Breast epithelium (tissue), 4 donors: ENCODE measurements around the gene POTEJ. TPM values are rescaled to one million over a fixed set of nuclear protein-coding genes. Genes with fewer than 3 reads are reported as not detected.
"Not testable (repeated sequence)": the region's sequence is repeated elsewhere in the genome, so short reads cannot be mapped to it uniquely, and the experiment has no call there.

Experiments used
- DNase-seq, 2 donors: peaks; one replicate each; pipeline ENCODE4 v3.0.0-alpha.2; 2019; ENCODE audit warnings: low spot score in 2 of 2
- H3K27ac ChIP-seq, 2 donors: fragments of 200-600 bp; sonication (generic) in 1 of 2; one replicate each; pipeline ENCODE4 v1.5.1; 2016 to 2019; ENCODE audit warnings: mild to moderate bottlenecking in 1 of 2
- H3K27me3 ChIP-seq, 2 donors: fragments of 200-600 bp; sonication (generic) in 1 of 2; one replicate each; pipeline versions ENCODE4 v1.5.1 to v1.6.0; 2017 to 2019; ENCODE audit warnings: control low read depth in 1 of 2, mild to moderate bottlenecking in 1 of 2
- H3K36me3 ChIP-seq: fragments of 200-600 bp; one replicate; pipeline ENCODE4 v1.5.1; 2019
- H3K4me1 ChIP-seq, 2 donors: fragments of 200-600 bp; sonication (generic); one replicate each; pipeline ENCODE4 v1.5.1; 2016 to 2019; ENCODE audit warnings: control low read depth in 1 of 2
- H3K4me3 ChIP-seq, 3 donors: fragments of 200-600 bp; sonication (generic); 1 replicate in 2 of 3; 2 replicates in 1 of 3; pipeline ENCODE4 v1.5.1; 2016 to 2019; ENCODE audit warnings: mild to moderate bottlenecking in 3 of 3, moderate library complexity in 2 of 3
- H3K9me3 ChIP-seq, 2 donors: fragments of 200-600 bp; sonication (generic) in 1 of 2; one replicate each; pipeline ENCODE4 v1.5.1; 2016 to 2019; ENCODE audit warnings: control low read depth in 1 of 2
- intact Hi-C: fragments of 100-400 bp; cut with DNase I; formaldehyde crosslinking; loops from one replicate; pipeline ENCODE4 v1.15.1; 2023; ENCODE audit warnings: low total_unique reads
- total RNA-seq, 3 donors: library from RNA; depleted of rRNA; stranded (reverse); fragments of >200 nt; gene quantifications; one replicate each; pipeline ENCODE4 v1.1.0, GENCODE V29; 2016

The POTEJ gene
- total RNA-seq, 3 donors from 2014 or later, result not detected

DNA sequence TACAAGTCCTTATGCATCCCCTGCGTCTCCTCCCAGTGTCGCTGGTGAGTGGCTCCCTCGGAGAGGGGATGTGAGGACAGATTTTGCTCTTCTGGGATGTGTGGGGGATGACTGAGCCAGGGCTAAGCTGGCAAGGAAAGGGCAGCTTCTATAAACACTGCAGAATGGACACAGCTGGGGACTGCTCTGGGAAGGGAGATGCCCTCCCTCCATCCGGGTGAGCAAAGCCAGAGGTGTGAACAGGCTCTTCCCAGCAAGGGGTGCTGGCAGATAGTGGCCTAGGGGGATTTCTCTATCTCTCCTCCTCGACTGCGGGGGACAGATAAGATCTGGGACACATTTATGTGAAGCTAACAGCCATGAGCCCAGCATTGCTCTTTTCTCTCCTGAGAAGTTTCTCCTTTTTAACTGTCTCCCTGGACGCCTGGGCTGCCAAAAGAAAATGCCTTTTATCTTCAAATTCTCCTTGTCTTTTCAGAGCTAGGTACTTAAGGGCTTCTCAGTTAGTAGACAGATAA lies 20.3 kb upstream of the POTEJ start:
- H3K4me3 ChIP-seq, DNase-seq: not testable (repeated sequence)

DNA sequence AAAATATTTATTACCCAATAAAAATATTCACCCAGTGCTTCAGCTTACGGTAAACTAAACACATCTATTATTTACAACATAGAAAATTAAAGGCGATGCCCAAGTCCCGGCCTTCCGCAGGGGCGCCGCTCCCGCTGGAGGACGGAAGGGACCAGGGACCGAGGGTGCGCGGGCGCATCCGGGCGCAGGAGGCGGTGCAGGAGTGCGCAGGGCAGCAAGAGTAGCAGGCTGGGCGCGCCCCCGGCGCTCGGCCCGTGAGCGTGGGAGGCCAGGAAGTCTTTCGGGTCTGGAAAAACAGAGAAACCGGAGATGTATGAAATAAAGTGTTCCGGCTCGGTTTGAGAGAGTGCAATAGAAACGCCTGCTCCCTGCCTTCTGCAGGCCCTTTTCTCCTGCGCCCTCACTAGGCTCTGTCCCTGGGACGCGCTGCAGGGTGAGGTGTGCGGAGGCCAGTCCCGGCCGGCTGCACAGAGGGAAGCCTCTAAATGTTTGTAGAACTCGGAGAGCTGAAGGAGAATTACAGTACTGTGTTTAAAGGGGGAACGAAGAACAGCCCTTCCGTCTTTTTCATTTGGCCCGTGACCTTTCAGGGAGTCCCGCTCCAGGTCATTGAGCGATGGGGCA lies 18.3 kb upstream of the POTEJ start:
- H3K4me3 ChIP-seq, H3K9me3 ChIP-seq, intact Hi-C loops, H3K27ac ChIP-seq, DNase-seq, H3K4me1 ChIP-seq, H3K36me3 ChIP-seq, H3K27me3 ChIP-seq: not testable (repeated sequence)

More for the DNA sequence above, 20.3 kb upstream of the POTEJ start:
- H3K9me3 ChIP-seq, H3K27me3 ChIP-seq, intact Hi-C loops, H3K27ac ChIP-seq, H3K36me3 ChIP-seq, H3K4me1 ChIP-seq: not testable (repeated sequence)

DNA sequence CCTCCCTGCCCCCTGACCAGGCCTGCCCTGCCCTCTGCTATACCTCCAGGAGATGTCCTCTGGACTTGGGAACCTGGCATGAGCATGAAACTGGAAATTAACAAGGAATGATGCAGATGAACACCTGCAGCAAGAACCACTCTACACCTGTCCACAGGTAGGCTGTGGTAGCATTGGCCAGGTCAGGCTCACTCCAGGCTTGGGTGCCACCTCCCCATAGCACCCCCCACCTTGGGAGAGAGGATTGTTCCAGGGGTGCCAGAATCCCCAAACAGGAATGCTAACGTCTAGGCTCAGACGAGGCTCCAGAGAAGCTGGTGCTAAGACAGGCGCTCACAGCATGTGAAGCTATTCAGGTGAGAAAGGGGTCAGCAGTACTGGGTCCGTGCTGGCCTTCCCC lies 17.2 kb upstream of the POTEJ start:
- intact Hi-C loops, result not testable (repeated sequence)

DNA sequence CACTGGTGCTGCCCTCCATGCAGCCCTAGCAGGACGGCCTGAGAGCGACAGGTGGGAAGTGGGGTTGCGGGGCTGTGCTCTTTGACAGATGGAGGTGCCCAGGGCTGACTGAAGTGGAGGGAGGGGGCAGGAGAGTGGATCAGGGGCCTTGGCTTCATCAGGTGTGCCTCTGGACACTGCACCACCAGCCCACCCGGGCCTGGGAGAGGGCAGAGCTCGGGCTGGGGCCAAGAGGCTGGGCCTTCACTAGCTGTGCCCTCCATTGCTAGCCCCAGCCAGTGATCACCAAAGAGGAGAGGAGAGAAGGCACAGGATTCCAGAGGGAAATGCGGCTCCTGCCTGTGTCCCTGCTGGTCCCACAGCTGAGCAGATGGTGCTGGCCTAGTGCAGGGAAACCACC lies 14.5 kb upstream of the POTEJ start:
- H3K4me1 ChIP-seq, DNase-seq, H3K4me3 ChIP-seq, H3K36me3 ChIP-seq, H3K27me3 ChIP-seq, H3K9me3 ChIP-seq, H3K27ac ChIP-seq, intact Hi-C loops: not testable (repeated sequence)

More for the DNA sequence above, 17.2 kb upstream of the POTEJ start:
- H3K36me3 ChIP-seq, H3K4me3 ChIP-seq, DNase-seq, H3K9me3 ChIP-seq, H3K27me3 ChIP-seq, H3K4me1 ChIP-seq, H3K27ac ChIP-seq: not testable (repeated sequence)

DNA sequence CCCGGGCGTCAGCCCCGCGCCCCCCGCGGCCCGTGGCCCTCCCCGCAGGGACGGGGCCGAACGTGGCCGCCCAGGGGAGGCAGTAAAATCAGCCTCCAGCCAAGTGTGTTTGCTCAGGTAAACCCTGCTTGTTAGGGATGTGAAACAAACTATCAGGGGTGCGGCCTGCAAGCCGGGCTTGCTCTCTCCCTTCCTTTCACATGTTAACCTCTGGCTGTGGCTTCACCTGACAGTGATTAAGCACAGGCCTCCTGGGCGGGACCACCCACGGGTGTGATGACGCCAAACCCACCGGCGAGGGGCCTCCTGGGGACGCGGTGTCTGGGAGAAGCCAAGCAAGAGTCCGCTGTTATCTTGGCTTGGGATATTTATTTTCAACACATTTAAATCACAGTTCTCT lies 13.2 kb upstream of the POTEJ start:
- H3K4me1 ChIP-seq, H3K27ac ChIP-seq, H3K4me3 ChIP-seq, H3K36me3 ChIP-seq, DNase-seq, H3K9me3 ChIP-seq, intact Hi-C loops, H3K27me3 ChIP-seq: not testable (repeated sequence)

DNA sequence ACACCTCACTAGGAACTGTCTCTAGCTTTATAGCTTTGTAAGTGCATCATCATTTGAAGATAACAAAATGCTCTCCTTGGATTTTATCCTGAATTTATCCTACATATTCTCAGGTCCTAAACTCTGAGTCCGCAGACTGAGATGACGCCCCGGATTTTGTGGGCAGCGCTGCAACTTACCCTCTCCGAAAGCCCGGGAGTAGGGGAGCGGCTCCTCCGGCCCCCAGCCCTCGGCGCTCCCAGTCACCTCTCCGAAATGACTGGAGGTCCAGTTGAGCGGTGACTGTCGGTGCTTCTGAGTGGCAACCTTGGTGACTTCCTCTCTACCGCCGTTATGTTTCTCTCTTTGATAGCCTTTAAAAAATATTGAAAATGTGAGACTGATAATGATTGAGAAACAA lies 12.8 kb upstream of the POTEJ start:
- H3K36me3 ChIP-seq, intact Hi-C loops, H3K4me1 ChIP-seq, H3K27ac ChIP-seq, H3K27me3 ChIP-seq, H3K9me3 ChIP-seq, H3K4me3 ChIP-seq, DNase-seq: not testable (repeated sequence)

DNA sequence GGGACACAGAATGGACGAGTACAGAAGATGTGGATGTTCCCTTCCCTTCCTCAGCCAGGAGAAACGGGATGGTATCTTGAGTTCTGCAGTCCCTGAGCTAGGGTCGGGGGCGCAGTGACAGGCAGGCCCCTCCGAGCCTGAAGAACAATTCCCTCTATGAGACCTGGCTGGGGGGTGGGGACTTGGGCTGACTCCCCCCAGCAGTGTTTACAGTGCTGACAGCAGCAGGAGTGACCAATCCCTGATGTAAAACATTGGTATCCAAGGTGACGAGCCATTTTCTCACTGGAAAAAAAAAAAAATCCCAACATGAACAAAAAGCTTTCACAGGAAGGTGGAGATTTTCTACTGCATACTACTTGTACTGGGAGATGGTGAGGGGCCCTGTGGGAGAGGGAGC lies 11.8 kb upstream of the POTEJ start, which contains the start of gene CFC1:
CFC1 (minus strand) TSS at position 183 of the 400 bp plus-strand sequence. CDS start 288 bp downstream, outside the sequence.
- H3K4me3 ChIP-seq, H3K9me3 ChIP-seq, H3K27ac ChIP-seq, H3K4me1 ChIP-seq, H3K27me3 ChIP-seq, DNase-seq, H3K36me3 ChIP-seq, intact Hi-C loops: not testable (repeated sequence)

DNA sequence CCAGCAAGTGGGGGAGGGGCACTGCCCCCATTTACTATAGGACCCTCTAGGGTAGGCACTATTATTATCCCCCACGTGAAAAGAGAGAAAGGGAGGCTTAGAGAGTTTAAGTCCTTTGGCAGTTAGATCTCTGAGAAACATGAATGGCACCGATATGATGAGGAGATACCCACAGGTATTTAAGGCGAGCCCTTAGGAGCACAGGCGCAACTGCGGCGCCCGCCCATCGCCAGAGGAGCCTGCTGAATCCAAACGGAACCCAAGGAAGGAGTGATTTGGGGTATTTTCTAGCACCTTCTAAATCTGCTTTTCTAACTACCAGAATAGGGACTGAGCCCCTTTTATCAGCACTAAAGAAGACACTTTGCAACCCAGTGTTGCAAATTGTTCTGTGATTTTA lies 11.3 kb upstream of the POTEJ start:
- H3K36me3 ChIP-seq, H3K4me1 ChIP-seq, H3K27ac ChIP-seq, H3K4me3 ChIP-seq, H3K9me3 ChIP-seq, DNase-seq, intact Hi-C loops, H3K27me3 ChIP-seq: not testable (repeated sequence)

DNA sequence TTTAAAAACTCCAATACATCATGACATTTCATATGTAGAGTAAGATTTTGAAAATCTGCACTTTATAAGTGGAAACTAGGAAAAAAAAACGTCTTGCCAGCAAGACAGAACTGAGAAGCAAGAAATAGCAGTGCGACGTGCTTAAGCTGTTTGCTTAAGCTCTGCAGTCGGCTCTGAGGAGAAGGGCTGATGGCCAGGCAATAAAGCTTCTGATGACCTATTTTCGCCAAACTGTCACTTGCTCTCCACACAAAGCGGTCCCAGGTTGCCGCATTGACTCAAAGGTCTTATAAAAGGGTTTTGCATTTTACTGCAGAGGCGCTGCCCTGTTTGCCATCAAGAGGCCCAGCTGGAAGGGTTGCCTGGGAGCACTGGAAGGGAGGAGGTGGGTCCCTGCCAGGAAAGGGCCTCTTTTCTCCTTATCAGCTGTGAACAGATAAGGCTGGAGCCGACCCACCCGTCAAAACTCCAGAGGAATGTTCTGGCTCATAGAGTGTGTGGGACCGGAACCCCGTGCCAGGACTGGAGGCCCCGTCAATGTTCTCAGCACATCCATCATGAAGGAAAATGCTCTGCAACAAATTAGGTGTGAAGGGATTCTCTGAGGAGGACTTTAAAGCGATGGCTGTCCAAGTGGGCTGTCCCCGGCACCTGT lies 9.5 kb upstream of the POTEJ start:
- H3K36me3 ChIP-seq, H3K4me3 ChIP-seq, H3K27me3 ChIP-seq, intact Hi-C loops, H3K27ac ChIP-seq, DNase-seq, H3K9me3 ChIP-seq, H3K4me1 ChIP-seq: not testable (repeated sequence)

DNA sequence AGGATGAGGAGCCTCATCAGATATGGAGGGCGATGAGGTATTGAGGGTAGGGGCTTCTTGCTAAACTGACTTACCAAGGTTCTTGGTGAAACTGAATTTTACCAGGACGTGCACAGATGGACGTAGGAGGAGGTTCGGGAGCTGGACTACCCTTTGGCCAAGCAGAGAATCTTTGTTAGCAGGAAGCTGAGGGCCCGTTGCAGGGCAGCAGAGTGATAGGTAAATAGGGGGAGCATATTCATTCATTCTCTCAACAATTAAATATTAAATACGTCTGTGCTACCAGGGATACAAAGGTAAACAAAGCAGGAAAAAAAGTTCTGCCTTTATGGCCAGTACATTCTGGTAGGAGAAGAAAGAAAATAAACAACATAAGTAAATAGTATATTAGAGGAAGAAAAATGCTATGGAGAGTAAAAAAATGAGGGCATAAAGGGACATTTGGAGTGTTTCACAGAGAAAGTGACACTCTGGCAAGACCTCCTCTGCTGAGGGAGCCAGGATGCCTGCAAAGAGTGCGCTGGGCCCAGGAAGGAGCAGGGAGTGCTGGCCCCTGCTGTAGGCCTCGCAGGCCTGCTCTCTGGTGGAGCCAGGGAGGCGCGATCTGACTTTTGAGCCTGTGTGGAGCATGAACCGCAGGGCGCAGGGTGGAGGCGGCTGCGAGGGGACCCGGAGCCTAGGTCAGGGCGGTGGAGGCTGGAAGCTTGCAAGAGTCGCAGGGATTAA lies 2.8 kb upstream of the POTEJ start:
- H3K27ac ChIP-seq, H3K27me3 ChIP-seq, H3K4me3 ChIP-seq, H3K9me3 ChIP-seq, intact Hi-C loops, H3K36me3 ChIP-seq, H3K4me1 ChIP-seq, DNase-seq: not testable (repeated sequence)

DNA sequence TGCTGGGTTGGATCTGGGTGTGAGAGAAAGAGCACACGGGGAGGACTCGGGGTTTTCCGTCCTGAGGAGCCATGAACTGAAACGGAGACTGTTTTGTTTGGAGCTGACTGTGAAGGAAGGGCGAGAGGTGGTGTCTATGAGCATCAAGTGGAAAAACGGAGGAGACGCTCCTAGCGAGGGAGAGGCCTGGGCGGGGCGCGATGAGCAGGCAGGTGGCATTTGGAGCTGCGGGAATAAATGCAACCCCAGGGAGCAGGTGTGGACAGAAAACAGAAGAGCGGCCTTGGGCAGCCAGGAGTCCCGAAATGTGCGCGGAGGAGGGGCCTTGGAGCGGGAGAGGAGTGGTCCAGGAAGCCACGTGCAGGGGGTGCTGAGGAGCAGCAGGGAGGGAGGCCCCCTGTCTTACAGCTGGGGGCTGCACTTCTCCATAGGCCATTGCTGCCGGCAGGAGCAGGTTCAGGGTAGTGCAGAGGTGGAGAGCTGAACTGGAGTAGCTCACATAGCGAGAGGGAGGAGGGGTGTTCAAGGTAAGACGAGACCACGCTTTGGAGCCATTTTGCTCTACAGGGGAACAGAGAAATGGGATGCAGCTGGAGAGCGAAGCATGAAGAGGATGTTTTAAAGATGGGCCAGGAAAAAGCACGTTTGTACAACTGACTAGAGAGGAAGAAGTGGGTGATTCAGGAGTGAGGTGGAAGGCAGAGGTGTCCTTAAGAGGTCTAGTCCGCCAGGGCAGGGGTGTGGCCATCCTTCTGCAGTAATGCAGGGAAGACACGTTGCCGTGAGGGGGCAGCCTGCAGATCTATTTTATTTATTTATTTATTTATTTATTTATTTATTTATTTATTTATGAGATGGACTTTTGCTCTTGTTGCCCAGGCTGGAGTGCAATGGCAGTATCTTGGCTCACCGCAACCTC lies 2.0 kb upstream of the POTEJ start:
- H3K4me3 ChIP-seq, DNase-seq: not testable (repeated sequence)

DNA sequence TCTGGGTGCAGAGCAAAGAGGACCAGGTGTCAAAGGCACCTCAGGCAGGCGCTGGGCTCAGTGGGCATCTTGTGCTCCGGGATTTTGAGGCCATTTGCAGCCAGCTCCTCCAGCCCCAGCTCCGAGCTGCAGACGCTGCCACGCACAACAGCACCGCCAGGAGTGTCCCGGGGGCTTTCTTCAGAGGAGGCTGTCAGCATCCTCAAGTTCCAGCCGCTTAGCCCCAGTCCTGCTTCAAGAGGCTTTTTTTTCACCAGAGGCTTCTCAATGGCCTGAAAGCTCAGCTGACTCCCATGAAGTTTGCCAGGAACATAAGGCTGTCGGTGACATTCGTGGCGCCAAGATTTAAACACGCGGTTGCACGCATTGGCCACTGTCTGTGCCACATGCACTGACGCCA lies 754 bp upstream of the POTEJ start:
- H3K4me3 ChIP-seq, H3K27me3 ChIP-seq, H3K27ac ChIP-seq, H3K4me1 ChIP-seq, H3K9me3 ChIP-seq, intact Hi-C loops, DNase-seq, H3K36me3 ChIP-seq: not testable (repeated sequence)

More for the DNA sequence above, 2.0 kb upstream of the POTEJ start:
- H3K36me3 ChIP-seq, H3K9me3 ChIP-seq, H3K27ac ChIP-seq, H3K27me3 ChIP-seq, H3K4me1 ChIP-seq, intact Hi-C loops: not testable (repeated sequence)
